GM21360 (cell line): ENCODE measurements around the gene KCNQ1.

Experiments
- ATAC-seq: cut with Tn5 transposase; IDR thresholded peaks from one replicate; pipeline ENCODE4 v1.9.1; 2021; ENCODE audit warnings: mild to moderate bottlenecking, moderate library complexity; ENCODE audit not compliant: unreplicated experiment

The KCNQ1 gene

GRCh38 chr11:2704356-2704755 is 259.5 kb downstream of the KCNQ1 start:
- ATAC-seq, result no peak

GRCh38 chr11:2704896-2705606 is 260.2 kb downstream of the KCNQ1 start:
- ATAC-seq, result no peak

- ATAC-seq, result no peak
Observed at GRCh38 chr11:2706321-2706720, 261.5 kb downstream of the KCNQ1 start.

- ATAC-seq, result no peak
Observed at GRCh38 chr11:2707736-2708135, 262.9 kb downstream of the KCNQ1 start.

- no peak for ATAC-seq
Observed at GRCh38 chr11:2708151-2708581, 263.4 kb downstream of the KCNQ1 start.

GRCh38 chr11:2708757-2709281 is 264.0 kb downstream of the KCNQ1 start:
- ATAC-seq, result no peak

- ATAC-seq, result no peak
Observed at GRCh38 chr11:2709429-2709828, 264.6 kb downstream of the KCNQ1 start.

- no peak for ATAC-seq
Observed at GRCh38 chr11:2711161-2711560, 266.4 kb downstream of the KCNQ1 start.

GRCh38 chr11:2713094-2713493 is 268.3 kb downstream of the KCNQ1 start:
- no peak for ATAC-seq

GRCh38 chr11:2713661-2714462 is 269.1 kb downstream of the KCNQ1 start:
- no peak for ATAC-seq

- no peak for ATAC-seq
Observed at GRCh38 chr11:2714463-2714800, 269.6 kb downstream of the KCNQ1 start.

- no peak for ATAC-seq
Observed at GRCh38 chr11:2714871-2715270, 270.1 kb downstream of the KCNQ1 start.

- ATAC-seq, result no peak
Observed at GRCh38 chr11:2715716-2716350, 271.0 kb downstream of the KCNQ1 start.

GRCh38 chr11:2716376-2717095 is 271.7 kb downstream of the KCNQ1 start:
- no peak for ATAC-seq

- ATAC-seq, result no peak
Observed at GRCh38 chr11:2717561-2718325, 272.9 kb downstream of the KCNQ1 start.

- no peak for ATAC-seq
Observed at GRCh38 chr11:2718817-2719438, 274.1 kb downstream of the KCNQ1 start.

- ATAC-seq, result no peak
Observed at GRCh38 chr11:2719831-2720590, 275.2 kb downstream of the KCNQ1 start.

- no peak for ATAC-seq
Observed at GRCh38 chr11:2721210-2721916, 276.6 kb downstream of the KCNQ1 start.
